K562 (cell line): ENCODE results near the gene RGS12. TPM values are rescaled to one million over a fixed set of nuclear protein-coding genes. Genes with fewer than 3 reads are reported as not detected.

Experiments used
- ATAC-seq: fragments of 200-7000 bp; cut with Tn5 transposase; 3 replicates; pipeline ENCODE4 v1.9.1; 2020; ENCODE audit warnings: moderate library complexity
- BruUV-seq: library from RNA; stranded (reverse); fragments of 400-500 nt; replicated peaks from 2 replicates; lab custom pipeline; 2021; lab: Mats Ljungman, UMichigan
- CTCF ChIA-PET: fragments of 300-600 bp; formaldehyde crosslinking; extraction: SDS; loops from one replicate; lab custom pipeline; 2021; ENCODE audit warnings: low intra/inter-chr PET ratio; lab: Yijun Ruan, JAX
- POLR2A ChIA-PET: fragments of 300-600, 350-650 bp; sonication (Branson Sonifier 250); formaldehyde crosslinking; extraction: SDS; loops from one replicate; lab custom pipeline; 2021; ENCODE audit warnings: antibody characterized with exemption, inconsistent platforms; lab: Yijun Ruan, JAX
- DNase-seq, 4 experiments: peaks; one replicate each; pipeline versions ENCODE4 v3.0.0 to v3.0.0-alpha.2; 2011 to 2018; ENCODE audit warnings: low spot score in 3 of 4, mixed read lengths in 3 of 4; ENCODE audit errors: extremely low read depth in 1 of 4
- FAIRE-seq: peaks from 2 replicates; lab custom pipeline; 2011; peaks lifted over from hg19 to GRCh38; lab: Jason Lieb, UNC
- H2AFZ ChIP-seq: 2 replicates; pipeline ENCODE4 v1.6.0; 2011; ENCODE audit warnings: low read depth, low read length, control low read depth, inconsistent platforms
- H3K27ac ChIP-seq: fragments of 200-600 bp; 3 replicates; pipeline ENCODE4 v1.8.0; 2011; ENCODE audit warnings: low read depth, mild to moderate bottlenecking, control low read depth, inconsistent platforms, low read length, moderate library complexity, mixed read lengths; ENCODE audit errors: extremely low read depth
- H3K27me3 ChIP-seq, 2 experiments: fragments of 300-600 bp in 1 of 2; 2 replicates in 1 of 2; 3 replicates in 1 of 2; pipeline versions ENCODE4 v1.6.0 to v1.8.0; 2011; ENCODE audit warnings: inconsistent platforms in 2 of 2, low read length in 2 of 2, mild to moderate bottlenecking in 1 of 2, mixed read lengths in 1 of 2, moderate library complexity in 1 of 2; ENCODE audit not compliant: control insufficient read depth in 2 of 2, insufficient read depth in 2 of 2
- H3K36me3 ChIP-seq: fragments of 300-600 bp; 3 replicates; pipeline ENCODE4 v1.8.0; 2011; ENCODE audit warnings: mild to moderate bottlenecking, low read length, inconsistent platforms; ENCODE audit not compliant: control insufficient read depth, insufficient read depth
- H3K4me1 ChIP-seq, 2 experiments: fragments of 200-600 bp in 1 of 2; replicated peaks in 1 of 2; 2 replicates in 1 of 2; 3 replicates in 1 of 2; pipeline versions ENCODE4 v1.5.1 to v1.8.0; 2011; ENCODE audit warnings: inconsistent platforms in 2 of 2, low read length in 2 of 2, mild to moderate bottlenecking in 1 of 2, mixed read lengths in 1 of 2, moderate library complexity in 1 of 2; ENCODE audit not compliant: control insufficient read depth in 2 of 2, insufficient read depth in 2 of 2
- H3K4me2 ChIP-seq: 2 replicates; pipeline ENCODE4 v1.6.1; 2011; ENCODE audit warnings: low read length, control low read depth, inconsistent platforms, mixed read lengths; ENCODE audit not compliant: insufficient read depth
- H3K4me3 ChIP-seq: fragments of 200-600 bp; sonication (generic), shearing (Covaris generic); 2 replicates; pipeline ENCODE4 v1.5.1; 2016; ENCODE audit warnings: control low read depth, inconsistent platforms
- H3K79me2 ChIP-seq: fragments of 200-600 bp; 3 replicates; pipeline ENCODE4 v1.8.0; 2011; ENCODE audit warnings: low read length, inconsistent platforms; ENCODE audit not compliant: control insufficient read depth, insufficient read depth
- H3K9ac ChIP-seq, 2 experiments: 2 replicates each; pipeline versions ENCODE4 v1.6.0 to v1.6.1; 2011; ENCODE audit warnings: low read depth in 2 of 2, low read length in 2 of 2, control low read depth in 1 of 2, inconsistent platforms in 1 of 2, mild to moderate bottlenecking in 1 of 2, mixed read lengths in 1 of 2; ENCODE audit not compliant: insufficient read depth in 1 of 2
- H3K9me1 ChIP-seq: one replicate; pipeline ENCODE4 v1.6.0; 2011; ENCODE audit warnings: inconsistent platforms, mild to moderate bottlenecking, low read length, moderate library complexity; ENCODE audit not compliant: control insufficient read depth, insufficient read depth
- H3K9me3 ChIP-seq: replicated peaks from 2 replicates; pipeline ENCODE4 v1.5.1; 2011; ENCODE audit warnings: low read depth, low read length, inconsistent platforms; ENCODE audit not compliant: control insufficient read depth, insufficient read depth
- H4K20me1 ChIP-seq: replicated peaks from 2 replicates; pipeline ENCODE4 v1.6.1; 2011; ENCODE audit warnings: low read length, inconsistent platforms, mixed read lengths; ENCODE audit not compliant: control insufficient read depth, insufficient read depth
- BHLHE40 ChIP-seq: IDR thresholded peaks from 2 replicates; pipeline ENCODE4 v1.6.1; 2011; ENCODE audit warnings: low read length, improper control_type of control experiment
- BRF1 ChIP-seq: IDR thresholded peaks from 3 replicates; pipeline ENCODE4 v1.6.1; 2011; ENCODE audit warnings: borderline replicate concordance, mild to moderate bottlenecking; ENCODE audit not compliant: insufficient read length; ENCODE audit errors: extremely low read depth
- ESRRA ChIP-seq: fragments of 450-650 bp; IDR thresholded peaks from 2 replicates; pipeline ENCODE4 v1.6.1; 2014; ENCODE audit warnings: low read depth, mild to moderate bottlenecking, moderate library complexity, borderline replicate concordance
- FOXA3 ChIP-seq, 2 experiments: fragments of 450-650 bp in 1 of 2; sonication (generic) in 1 of 2; formaldehyde crosslinking; IDR thresholded peaks in 1 of 2; conservative IDR thresholded peaks in 1 of 2; 2 replicates each; pipeline versions ENCODE4 v1.4.0 to v1.8.0; 2020 to 2022; ENCODE audit warnings: mild to moderate bottlenecking in 2 of 2, missing genetic modification reagents in 1 of 2
- FOXM1 ChIP-seq, 2 experiments: fragments of 450-650 bp in 1 of 2; sonication (generic) in 1 of 2; formaldehyde crosslinking in 1 of 2; IDR thresholded peaks; 2 replicates each; pipeline versions ENCODE4 v1.6.1 to v1.9.0; 2017 to 2022; ENCODE audit warnings: low read depth in 2 of 2, mild to moderate bottlenecking in 2 of 2, missing genetic modification reagents in 1 of 2, moderate library complexity in 1 of 2
- RBFOX2 ChIP-seq: fragments of 200-400 bp; formaldehyde crosslinking; IDR thresholded peaks from 2 replicates; pipeline ENCODE4 v1.6.1; 2017; ENCODE audit warnings: low read depth, mild to moderate bottlenecking, low read length, moderate library complexity
- ZFP36 ChIP-seq: fragments of 150-350 bp; IDR thresholded peaks from 2 replicates; pipeline ENCODE4 v1.6.1; 2018; ENCODE audit warnings: low read length, low read depth; ENCODE audit not compliant: partially characterized antibody
- ZNF124 ChIP-seq: sonication (generic); formaldehyde crosslinking; IDR thresholded peaks from 2 replicates; pipeline ENCODE4 v1.8.1; 2022; ENCODE audit warnings: missing genetic modification reagents
- ZNF134 ChIP-seq: fragments of 250-450 bp; sonication (Bioruptor Pico); conservative IDR thresholded peaks from 2 replicates; pipeline ENCODE4 v1.4.0; 2020
- ZNF354B ChIP-seq: fragments of 250-450 bp; sonication (Bioruptor Pico); IDR thresholded peaks from 2 replicates; pipeline ENCODE4 v1.4.0; 2020
- ZNF41 ChIP-seq: fragments of 250-450 bp; sonication (Bioruptor Pico); conservative IDR thresholded peaks from 2 replicates; pipeline ENCODE4 v1.4.0; 2020; ENCODE audit warnings: mild to moderate bottlenecking
- WGBS: fragments of 100-300 bp; shearing (Covaris generic); methylation state at CpG from one replicate; pipeline ENCODE4 v1.1.6; 2016; ENCODE audit warnings: low coverage, mixed read lengths; ENCODE audit not compliant: insufficient coverage; ENCODE audit errors: missing lambda C conversion rate; 5-methylcytosine and 5-hydroxymethylcytosine counted together
- in situ Hi-C: fragments of 300-500 bp; cut with MboI; formaldehyde crosslinking; loops from 4 replicates; pipeline ENCODE4 v1.15.0; 2018; ENCODE audit warnings: inconsistent platforms, mixed read lengths
- intact Hi-C: fragments of 100-400 bp; cut with micrococcal nuclease; formaldehyde crosslinking; loops from 2 replicates; pipeline ENCODE4 v1.14.2; 2022
- polyA plus RNA-seq, 8 experiments: library from polyadenylated mRNA; depleted of rRNA in 4 of 8; stranded (reverse) in 5 of 8; unstranded in 3 of 8; fragments of >200 nt; fragmentation: Nextera tagmentation in 2 of 8; fragmentation: Illumina TruSeq in 1 of 8; extraction: Ambion mirVana in 2 of 8; extraction: Trizol in 1 of 8; gene quantifications; 2 replicates each; pipeline versions ENCODE4 v1.2.1 to v1.2.3, GENCODE V29; 2011 to 2014; ENCODE audit warnings: inconsistent platforms in 1 of 8, missing spikeins in 1 of 8
- total RNA-seq, 7 experiments: library from RNA; depleted of rRNA in 6 of 7; stranded (reverse); fragments of >200 nt in 6 of 7; fragmentation: Illumina TruSeq in 2 of 7; extraction: Trizol in 2 of 7; gene quantifications; 2 replicates each; pipeline versions ENCODE4 v1.2.1 to v1.2.3, GENCODE V29; 2011 to 2021; ENCODE audit warnings: low replicate concordance in 1 of 7
- TF ChIP-seq, protein P1 (sequence below): sonication (generic); formaldehyde crosslinking; IDR thresholded peaks from 2 replicates; pipeline ENCODE4 v1.8.0; 2022; ENCODE audit warnings: missing genetic modification reagents, mild to moderate bottlenecking, borderline replicate concordance
- TF ChIP-seq, protein P2 (sequence below): fragments of 450-650 bp; IDR thresholded peaks from 2 replicates; pipeline ENCODE4 v1.6.1; 2017; ENCODE audit warnings: antibody characterized with exemption, mild to moderate bottlenecking
- TF ChIP-seq, protein P3 (sequence below): sonication (generic); formaldehyde crosslinking; IDR thresholded peaks from 2 replicates; pipeline ENCODE4 v1.8.1; 2023; ENCODE audit warnings: mild to moderate bottlenecking, missing genetic modification reagents, moderate library complexity

Gene RGS12
- total and polyA plus RNA-seq, 9 of the 15 experiments (the other 6 are each of a cell fraction or from before 2014, with no cell fraction given) = 0.30 to 8.8 (median 5.5) TPM

DNA sequence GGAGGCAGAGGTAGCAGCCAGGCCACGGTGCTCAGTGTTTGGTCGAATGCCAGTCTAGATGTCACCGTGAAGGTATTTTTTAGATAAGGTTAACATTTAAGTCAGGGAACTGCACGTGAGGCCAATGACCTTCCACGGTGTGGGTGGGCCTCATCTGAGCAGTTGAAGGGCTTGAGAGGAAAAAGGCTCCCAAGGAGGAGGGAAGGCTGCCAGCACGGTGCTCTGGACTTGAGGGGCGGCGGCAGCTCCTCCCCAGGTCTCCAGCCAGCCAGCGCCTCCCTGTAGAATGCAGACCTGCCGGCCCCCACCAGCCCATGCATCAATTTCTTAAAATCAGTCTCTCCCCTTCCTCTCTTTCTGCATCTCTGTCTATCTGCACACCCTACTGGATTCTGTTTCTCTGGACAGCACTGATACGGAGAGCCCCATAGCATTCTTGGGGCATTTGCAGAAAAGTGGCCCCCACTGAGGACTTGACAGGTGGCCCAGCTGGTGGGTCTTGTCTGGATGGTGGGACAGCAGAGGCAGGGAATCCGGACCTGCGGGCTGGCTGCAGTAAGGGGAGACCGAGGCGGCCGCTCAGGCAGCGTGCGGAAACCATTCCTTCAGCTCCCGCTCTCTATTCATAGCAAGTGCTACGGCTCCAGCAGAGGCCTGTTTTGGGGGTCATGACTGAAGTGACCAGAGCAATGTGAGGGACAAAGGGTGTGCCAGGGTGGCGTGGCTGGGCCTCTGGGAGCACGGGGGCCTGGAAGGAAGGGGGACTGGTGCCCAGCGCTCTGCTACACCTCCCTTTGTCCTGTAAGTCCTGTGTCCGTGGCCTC lies 7.9 kb upstream of the RGS12 start:
- intact Hi-C loops (no loop called here), in situ Hi-C loops (no loop called here)
- Histone ChIP-seq H4K20me1 (no peaks in the 10 kb centered on the region; the same call in none of the 2 replicates), H3K79me2 (no peaks in the 10 kb centered on the region), H2AFZ (no peak overlapping the region), H3K4me1 (peaks cover 0 to 16% of the 10 kb centered on the region in 2 experiments; a peak in 1 of 5 replicates), H3K9me1 (no peaks in the 10 kb centered on the region), H3K36me3 (no peaks in the 10 kb centered on the region), H3K9ac (no peak overlapping the region), H3K27me3 (peaks cover 63 to 78% of the 10 kb centered on the region in 2 experiments), H3K4me3 (no peak overlapping the region), H3K9me3 (no peaks in the 10 kb centered on the region), H3K27ac (no peak overlapping the region), H3K4me2 (no peak overlapping the region)
- WGBS = 21% methylated on average over 22 of the region's 24 CpGs
- no TSS peak for BruUV-seq
- DNase-seq (no peak), ATAC-seq (no peak), FAIRE-seq (no peak)
- POLR2A ChIA-PET = no interaction called here
- CTCF ChIA-PET = no interaction called here
- TF ChIP-seq FOXA3 (CRISPR knock-in tag; conservative IDR thresholded peaks at IDR 0.05 in 1 of 2, IDR thresholded peaks at IDR 0.05 in 1 of 2) = no peak
- TF ChIP-seq BRF1 = no peak
- TF ChIP-seq ESRRA = peak; percentile 38; the same call in 1 of the 2 replicates
- TF ChIP-seq ZFP36 = no peak
- no peak for TF ChIP-seq ZNF41 (CRISPR knock-in tag)
- TF ChIP-seq ZNF124 (CRISPR knock-in tag) = no peak
- peak; percentile 96 for TF ChIP-seq ZNF134
- TF ChIP-seq, protein P1, sequence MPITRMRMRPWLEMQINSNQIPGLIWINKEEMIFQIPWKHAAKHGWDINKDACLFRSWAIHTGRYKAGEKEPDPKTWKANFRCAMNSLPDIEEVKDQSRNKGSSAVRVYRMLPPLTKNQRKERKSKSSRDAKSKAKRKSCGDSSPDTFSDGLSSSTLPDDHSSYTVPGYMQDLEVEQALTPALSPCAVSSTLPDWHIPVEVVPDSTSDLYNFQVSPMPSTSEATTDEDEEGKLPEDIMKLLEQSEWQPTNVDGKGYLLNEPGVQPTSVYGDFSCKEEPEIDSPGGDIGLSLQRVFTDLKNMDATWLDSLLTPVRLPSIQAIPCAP (CRISPR knock-in tag) = no peak
- TF ChIP-seq BHLHE40 = peak; percentile 25; the same call in 1 of the 2 replicates
- TF ChIP-seq FOXM1 (IDR thresholded peaks at IDR 0.05; ENCODE audit: low read depth) = 0 out of 2 replicates have a peak, but pooled peaks have one; percentile 16
- no peak for TF ChIP-seq FOXM1 (CRISPR knock-in tag; IDR thresholded peaks at IDR 0.05; ENCODE audit: low read depth)
- TF ChIP-seq, protein P2, sequence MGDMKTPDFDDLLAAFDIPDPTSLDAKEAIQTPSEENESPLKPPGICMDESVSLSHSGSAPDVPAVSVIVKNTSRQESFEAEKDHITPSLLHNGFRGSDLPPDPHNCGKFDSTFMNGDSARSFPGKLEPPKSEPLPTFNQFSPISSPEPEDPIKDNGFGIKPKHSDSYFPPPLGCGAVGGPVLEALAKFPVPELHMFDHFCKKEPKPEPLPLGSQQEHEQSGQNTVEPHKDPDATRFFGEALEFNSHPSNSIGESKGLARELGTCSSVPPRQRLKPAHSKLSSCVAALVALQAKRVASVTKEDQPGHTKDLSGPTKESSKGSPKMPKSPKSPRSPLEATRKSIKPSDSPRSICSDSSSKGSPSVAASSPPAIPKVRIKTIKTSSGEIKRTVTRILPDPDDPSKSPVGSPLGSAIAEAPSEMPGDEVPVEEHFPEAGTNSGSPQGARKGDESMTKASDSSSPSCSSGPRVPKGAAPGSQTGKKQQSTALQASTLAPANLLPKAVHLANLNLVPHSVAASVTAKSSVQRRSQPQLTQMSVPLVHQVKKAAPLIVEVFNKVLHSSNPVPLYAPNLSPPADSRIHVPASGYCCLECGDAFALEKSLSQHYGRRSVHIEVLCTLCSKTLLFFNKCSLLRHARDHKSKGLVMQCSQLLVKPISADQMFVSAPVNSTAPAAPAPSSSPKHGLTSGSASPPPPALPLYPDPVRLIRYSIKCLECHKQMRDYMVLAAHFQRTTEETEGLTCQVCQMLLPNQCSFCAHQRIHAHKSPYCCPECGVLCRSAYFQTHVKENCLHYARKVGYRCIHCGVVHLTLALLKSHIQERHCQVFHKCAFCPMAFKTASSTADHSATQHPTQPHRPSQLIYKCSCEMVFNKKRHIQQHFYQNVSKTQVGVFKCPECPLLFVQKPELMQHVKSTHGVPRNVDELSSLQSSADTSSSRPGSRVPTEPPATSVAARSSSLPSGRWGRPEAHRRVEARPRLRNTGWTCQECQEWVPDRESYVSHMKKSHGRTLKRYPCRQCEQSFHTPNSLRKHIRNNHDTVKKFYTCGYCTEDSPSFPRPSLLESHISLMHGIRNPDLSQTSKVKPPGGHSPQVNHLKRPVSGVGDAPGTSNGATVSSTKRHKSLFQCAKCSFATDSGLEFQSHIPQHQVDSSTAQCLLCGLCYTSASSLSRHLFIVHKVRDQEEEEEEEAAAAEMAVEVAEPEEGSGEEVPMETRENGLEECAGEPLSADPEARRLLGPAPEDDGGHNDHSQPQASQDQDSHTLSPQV = no peak
- no peak for TF ChIP-seq ZNF354B (CRISPR knock-in tag)
- TF ChIP-seq RBFOX2 = no peak
- TF ChIP-seq, protein P3, sequence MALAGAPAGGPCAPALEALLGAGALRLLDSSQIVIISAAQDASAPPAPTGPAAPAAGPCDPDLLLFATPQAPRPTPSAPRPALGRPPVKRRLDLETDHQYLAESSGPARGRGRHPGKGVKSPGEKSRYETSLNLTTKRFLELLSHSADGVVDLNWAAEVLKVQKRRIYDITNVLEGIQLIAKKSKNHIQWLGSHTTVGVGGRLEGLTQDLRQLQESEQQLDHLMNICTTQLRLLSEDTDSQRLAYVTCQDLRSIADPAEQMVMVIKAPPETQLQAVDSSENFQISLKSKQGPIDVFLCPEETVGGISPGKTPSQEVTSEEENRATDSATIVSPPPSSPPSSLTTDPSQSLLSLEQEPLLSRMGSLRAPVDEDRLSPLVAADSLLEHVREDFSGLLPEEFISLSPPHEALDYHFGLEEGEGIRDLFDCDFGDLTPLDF (CRISPR knock-in tag) = no peak
